ENCODE data around the gene TRIM29.
"Not testable (repeated sequence)": the region's sequence is repeated elsewhere in the genome, so short reads cannot be mapped to it uniquely, and the experiment has no call there.

Gene TRIM29

DNA sequence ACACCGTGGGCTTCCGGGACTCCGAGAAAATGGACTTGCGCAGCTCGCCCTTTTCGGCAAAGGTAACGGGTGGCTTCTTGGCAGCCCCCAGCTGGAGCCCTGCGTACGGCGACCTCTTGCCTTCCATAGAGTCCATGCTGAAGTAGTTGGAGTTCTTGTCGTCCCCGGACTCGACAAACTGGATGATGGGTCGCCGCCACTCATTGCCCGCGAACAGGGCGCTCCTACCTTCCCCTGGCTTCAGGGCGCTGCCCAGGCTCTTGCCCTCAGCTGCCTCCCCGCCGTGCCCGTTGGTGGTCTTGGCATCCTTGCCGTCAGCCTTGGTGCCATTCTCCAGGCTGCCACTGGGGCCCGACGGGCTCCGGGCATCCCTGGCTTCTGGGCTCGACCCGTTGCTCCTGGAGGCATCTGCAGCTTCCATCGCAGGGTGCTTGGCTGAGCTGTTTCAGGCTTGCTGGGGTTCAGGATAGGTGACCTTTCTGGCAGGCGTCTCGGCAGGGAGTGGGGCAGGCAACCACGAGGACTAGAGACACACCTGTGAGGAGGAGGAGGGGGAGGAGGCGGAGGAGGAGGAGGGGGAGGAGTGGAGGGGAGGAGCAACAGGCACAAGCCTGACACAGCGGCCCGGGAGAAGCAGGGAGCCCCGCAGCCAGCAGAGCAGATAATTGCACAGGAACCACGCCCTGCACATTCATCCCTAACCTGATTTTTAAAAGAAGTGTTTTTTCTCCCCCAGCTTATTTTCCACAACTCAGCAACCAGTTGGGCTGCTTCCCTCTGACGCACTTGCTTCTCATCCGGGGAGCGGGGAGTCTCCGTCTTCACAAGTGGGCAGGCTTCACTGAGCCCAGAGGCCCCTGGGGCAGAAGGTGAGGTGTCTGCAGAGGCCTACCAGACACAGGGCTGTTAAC lies at the start of gene TRIM29:
TRIM29 (minus strand) TSS at position 503 of the 911 bp plus-strand sequence; CDS start at position 421, 82 bp downstream.
- DNase-seq = peak; percentile 43

DNA sequence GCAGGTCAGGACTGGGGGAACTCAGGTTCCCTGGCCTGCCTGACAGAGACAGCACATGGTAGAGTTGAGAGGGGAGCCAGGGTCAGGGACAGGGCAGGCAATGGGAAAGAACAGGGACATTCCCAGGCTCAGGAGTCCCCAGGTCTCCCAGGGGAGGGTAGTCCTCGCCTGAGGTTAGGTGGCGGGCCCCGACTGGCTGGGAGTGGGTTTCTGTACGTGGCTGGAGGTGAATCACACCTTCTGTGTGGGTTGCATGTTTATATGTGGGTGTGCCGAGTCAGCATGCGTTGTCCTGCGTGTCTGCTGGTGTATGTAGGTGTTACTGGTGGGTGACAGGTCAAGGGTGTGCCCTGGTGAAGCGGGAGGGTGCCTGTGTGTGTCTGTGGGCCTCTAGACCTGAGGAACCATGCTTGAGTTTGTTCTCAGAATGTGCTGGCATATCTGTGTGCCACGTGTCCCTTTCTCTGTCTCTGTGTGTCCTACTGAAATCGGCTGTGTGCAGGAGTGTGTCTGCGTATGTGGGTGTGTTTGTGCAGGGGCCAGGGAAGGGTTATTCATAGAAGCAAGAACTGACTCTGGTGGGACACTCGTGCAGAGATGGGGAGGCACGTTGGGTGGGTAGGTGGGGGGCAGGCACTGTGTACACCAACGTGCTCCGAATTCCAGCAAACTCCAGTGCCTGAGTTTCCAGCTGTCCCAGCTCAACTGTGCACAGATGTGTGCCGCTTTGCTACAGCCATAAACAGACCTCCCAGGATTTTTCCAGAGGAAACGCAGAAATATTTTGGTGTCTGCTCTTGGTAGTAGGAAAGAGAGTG lies 49.1 kb upstream of the TRIM29 start:
- no peak for DNase-seq

DNA sequence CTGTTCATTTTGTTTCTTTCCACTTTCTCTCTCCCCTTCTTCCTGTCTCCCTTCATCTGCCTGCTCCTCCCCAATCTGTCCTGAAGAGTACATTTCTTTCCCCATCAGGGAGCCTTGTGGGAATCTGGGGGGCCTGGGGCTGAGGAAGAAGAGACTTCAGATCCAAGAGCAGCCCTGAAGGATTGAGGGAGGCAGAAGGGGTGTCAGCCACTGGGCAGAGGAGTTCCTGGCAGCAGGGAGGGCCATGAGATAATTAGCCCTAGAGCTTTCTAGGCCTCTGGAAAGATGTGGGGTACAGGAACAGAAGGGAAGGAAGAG lies 48.5 kb upstream of the TRIM29 start:
- no peak for DNase-seq

- no peak for DNase-seq
Observed at GRCh38 chr11:120185706-120186455, 48.0 kb upstream of the TRIM29 start.

DNA sequence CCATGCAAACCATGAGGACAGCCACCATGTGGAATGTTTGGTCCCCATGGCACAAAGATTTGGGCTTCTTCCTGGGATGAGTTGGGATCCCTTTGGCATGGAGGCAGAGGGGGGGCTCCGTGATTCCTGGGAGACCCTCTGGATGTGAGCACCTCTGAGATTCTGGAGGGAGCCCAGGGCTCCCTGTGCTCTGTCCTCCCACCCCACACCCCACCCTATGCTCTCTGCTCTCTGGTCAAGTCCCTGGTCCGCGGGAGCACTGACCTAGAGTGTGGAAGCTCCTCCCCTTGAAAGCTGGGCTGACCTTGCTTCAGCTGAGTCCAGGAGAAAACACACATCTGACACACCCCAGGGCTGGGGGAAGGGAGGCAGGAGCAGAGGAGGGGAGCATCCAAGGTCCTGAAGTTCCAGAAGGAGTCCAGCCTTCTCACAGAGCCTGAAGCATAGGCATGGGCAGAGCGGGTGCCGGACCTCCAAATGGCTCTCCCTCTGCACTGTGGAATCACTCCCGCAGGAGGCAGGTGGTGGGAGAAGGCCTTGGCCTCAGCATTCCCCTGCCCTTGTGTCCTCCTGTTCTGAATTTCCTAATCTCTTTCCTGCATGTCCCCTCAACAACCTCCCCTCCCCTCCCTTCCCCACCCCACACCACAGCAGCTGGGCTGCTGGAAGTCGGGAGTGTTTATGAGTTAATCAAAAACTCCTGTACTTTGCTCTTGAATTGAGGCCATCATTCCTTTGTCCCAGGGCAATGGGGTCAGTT lies 47.2 kb upstream of the TRIM29 start:
- no peak for DNase-seq

- no peak for DNase-seq
Observed at GRCh38 chr11:120184371-120184945, 46.5 kb upstream of the TRIM29 start.

- no peak for DNase-seq
Observed at GRCh38 chr11:120183701-120184141, 45.8 kb upstream of the TRIM29 start.

GRCh38 chr11:120182790-120183491 lies 45.0 kb upstream of the TRIM29 start:
- no peak for DNase-seq

DNA sequence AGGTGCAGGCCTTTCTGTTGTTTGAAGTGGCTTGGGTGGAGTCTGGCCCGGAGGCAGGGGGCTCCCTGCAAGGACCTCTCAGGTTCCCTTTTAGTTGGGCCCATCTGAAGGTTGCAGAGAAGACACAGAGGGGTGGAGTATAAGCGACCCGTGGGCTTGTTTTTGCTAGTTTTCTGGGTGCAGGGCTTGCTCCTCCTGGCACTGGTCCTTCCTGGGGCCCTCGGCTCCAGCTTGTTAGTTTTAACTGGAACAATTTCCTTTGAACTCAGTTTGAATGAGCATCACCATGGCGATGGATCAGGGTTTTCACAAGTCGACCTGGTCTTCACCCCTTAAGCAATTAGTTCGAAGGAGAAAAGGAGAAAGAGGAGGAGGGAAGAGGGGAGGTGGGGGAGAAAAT lies 44.5 kb upstream of the TRIM29 start:
- no peak for DNase-seq

- no peak for DNase-seq
Observed at GRCh38 chr11:120181376-120181975, 43.6 kb upstream of the TRIM29 start.

DNA sequence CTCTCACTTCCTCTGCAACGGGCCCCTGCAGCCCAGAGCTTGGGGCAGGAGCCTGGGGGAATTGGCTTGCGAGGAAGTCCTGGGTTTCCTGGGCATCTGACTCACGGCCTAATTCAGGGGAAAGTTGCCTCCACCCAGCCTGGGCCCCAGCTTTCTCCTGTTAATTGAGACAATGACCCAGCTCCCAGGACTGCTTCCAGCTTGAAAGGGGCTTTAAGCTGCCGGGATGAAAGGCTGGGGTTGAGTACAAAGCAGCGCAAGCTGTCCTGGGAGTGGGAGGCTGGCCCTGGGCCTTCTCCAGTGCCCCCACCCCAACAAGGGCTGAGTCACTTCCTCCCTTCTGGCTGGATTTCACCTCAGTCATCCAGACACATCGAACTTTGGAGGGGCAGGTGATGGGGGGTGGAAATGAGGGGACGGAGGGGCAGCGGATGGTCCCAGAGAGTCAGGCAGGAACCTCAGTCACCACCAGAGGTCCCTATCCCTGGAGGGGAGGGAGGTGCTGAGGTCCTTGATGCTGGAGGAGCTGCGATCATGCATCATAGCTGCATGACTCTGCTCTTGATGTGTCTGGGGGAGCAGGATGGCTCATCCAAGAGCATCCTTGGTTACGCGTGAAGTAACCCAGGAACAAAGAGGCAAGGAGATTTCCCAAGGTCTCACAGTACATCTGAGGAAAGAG lies 42.8 kb upstream of the TRIM29 start:
- no peak for DNase-seq

GRCh38 chr11:120180063-120180462 lies 42.1 kb upstream of the TRIM29 start:
- DNase-seq = not testable (repeated sequence)

DNA sequence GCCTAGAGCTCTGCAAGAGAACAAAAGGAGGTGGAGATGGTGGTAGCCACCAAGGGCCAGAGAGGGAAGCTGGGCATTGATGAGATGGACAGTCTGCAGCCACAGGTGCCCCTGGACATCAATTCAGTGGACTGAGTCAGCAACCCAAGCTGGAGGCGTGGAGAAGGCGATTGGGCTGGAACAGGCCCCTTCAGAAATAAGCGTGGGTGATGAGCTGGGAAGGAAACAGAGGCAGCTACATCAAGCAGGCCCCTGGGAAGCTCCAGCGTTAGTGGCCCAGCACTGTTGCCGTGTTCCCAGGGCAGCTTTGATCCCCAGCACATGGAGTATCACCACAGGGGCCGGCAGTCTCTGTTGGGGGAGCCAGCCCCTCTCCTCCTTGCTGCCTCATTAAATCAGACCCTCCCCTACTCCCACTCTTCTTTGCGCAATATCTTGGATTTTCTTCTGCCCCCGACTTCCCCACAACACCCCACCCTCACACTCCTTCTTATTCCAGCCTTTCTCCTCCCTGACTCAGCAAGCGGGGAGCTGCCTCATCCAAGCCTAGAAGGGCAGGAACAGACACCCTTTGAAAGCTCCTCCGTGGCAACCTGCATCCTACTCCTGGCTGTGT lies 41.3 kb upstream of the TRIM29 start:
- DNase-seq = no peak

DNA sequence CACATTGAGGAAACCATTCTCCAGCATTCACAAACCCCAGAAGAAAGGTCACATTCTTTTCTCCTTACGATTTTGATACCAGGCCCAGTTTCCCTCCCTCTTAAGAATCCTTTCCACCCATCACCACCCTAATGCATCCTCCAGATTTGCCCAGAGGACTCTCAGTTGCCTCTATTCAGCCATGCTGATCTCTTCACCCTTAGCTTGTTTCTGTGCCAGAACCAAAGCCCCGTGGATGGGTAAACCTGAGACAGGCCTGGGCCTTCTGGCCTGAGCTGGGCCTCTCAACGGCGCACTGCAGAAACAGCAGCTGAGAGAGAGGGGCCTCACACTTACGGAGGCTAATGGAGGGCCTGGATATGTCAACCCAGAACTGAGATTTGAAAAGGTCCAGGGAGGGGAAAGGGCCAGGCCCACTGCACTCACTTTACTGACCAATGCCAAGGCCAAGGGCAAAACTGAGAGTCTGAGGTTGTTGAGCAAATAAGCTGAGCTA lies 40.7 kb upstream of the TRIM29 start:
- DNase-seq = no peak

GRCh38 chr11:120174866-120175265 lies 37.0 kb upstream of the TRIM29 start:
- no peak for DNase-seq

DNA sequence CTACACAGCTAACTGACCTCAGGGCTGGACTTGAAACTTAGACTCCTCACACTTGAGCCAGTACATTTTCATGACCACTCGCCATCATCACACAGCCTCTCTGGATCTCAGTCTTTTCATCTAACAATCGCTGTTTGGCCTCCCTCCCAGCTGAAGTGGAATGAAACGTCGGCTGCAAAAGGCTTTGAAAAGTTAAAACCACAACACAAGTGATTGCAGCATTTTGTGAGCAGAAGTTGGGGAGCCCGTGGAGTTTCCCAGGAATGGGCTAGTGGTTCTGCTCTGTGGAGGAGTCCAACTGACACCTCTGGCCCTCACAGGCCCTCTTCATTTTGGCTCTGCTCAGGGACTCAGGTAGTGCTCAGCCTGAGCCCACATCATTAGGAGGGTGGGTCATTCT lies 35.9 kb upstream of the TRIM29 start:
- no peak for DNase-seq

DNA sequence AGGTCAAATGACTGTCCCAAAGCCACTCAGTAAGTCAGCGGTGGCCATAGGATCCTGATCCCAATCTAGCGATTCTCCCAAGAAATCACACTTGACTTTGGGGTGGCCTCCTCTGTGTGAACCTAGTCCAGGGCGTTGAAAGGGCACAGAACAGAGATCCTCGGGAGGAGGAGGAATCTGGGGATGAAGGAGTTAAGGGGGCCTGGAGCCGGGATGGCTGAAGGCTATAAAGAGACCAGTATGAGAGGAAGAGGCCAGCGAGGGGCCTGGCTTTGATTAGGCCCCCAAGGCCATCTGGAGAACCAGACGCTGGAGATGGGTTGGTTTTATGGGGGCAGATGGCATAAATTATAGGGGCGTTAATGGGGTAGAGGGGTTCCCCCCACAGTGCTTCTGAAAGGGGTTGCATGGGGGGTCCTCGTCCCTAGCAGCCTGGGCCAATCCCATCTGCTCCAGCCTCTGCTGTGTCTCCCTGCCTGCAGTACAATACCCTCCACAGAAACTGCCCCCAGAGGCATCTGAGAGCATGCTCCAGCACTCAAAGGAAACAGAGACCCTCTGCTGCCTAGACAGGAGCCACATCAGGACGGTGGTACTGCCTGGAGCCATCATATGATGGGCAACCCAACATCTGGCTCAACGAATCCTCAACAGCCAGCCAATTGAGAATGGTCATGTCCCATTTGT lies 35.2 kb upstream of the TRIM29 start:
- no peak for DNase-seq

- DNase-seq = peak; percentile 5
Observed at GRCh38 chr11:120172054-120172911, 34.4 kb upstream of the TRIM29 start.
